Omental fat pad (tissue), 4 donors: Measurements from ENCODE around the gene COL23A1. TPM values are rescaled to one million over a fixed set of nuclear protein-coding genes. Genes with fewer than 3 reads are reported as not detected.

Experiments
- ATAC-seq: fragments of 150-250 bp; one replicate; pipeline ENCODE4 v1.9.1; 2016; ENCODE audit warnings: mild to moderate bottlenecking, moderate library complexity; ENCODE audit not compliant: low FRiP score
- DNase-seq: peaks from one replicate; pipeline ENCODE4 v3.0.0-alpha.2; 2019; ENCODE audit warnings: low spot score
- CTCF ChIP-seq, 3 donors: fragments of 450-650 bp; IDR thresholded peaks; one replicate each; pipeline ENCODE4 v1.5.1; 2016 to 2017; ENCODE audit warnings: antibody characterized with exemption in 3 of 3, mild to moderate bottlenecking in 3 of 3, moderate library complexity in 2 of 3
- total RNA-seq, 4 donors: library from RNA; depleted of rRNA; stranded (reverse); fragments of >200 nt; gene quantifications; one replicate each; pipeline ENCODE4 v1.1.0, GENCODE V29; 2016

COL23A1 gene
- total RNA-seq, 4 donors from 2014 or later: 0.12 to 1.0 (median 0.49) TPM

DNA sequence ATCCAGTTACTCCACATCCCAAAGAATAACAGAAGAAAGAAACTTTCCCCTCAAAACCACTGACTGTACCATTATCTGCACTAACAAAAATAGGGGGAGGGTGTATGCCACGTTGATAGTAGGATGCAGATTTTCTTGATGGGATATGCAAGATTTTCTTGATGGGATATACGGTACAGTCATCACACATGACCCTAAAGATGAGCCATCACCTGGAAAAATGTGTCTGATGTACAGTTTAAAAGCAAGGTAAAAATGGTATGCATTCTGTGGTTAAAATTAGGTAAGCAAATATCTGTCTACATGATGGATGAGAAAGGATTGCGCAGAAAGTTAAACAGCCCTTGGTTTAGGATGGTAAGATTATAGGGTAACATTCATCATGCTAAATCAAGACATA lies 8.6 kb downstream of the COL23A1 start:
- DNase-seq (no peak), ATAC-seq (no peak)
- TF ChIP-seq CTCF (IDR thresholded peaks at IDR 0.05): no peak

DNA sequence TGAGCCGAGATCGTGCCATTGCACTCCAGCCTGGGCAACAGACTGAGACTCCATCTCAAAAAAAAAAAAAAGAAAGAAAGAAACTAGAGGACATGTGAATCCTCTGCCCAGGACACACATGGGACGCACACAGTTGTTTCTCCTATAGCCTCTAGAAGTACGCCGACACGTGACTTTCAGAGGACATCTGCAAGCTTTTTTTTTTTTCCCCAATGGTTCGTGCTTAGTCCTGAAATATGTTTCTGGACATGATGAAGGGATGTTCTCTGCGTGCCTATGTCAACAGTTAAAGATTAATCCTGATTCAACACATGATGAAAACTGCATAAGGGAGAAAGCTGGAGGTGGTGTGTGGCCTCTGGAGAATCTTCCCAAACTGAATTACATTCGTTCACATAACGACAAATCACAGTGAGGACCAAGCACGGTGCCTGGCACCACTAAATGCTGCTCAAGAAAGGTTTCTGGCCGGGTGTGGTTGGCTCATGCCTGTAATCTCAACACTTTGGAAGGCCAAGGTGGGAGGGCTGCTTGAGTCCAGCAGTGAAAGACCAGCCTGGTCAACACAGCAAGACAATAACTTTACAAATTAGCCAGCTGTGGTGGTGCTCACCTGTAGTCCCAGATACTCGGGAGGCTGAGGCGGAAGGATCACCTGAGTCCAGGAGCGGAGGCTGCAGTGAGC lies 9.8 kb downstream of the COL23A1 start:
- ATAC-seq: no peak
- no peak for TF ChIP-seq CTCF (IDR thresholded peaks at IDR 0.05)
- DNase-seq: no peak

DNA sequence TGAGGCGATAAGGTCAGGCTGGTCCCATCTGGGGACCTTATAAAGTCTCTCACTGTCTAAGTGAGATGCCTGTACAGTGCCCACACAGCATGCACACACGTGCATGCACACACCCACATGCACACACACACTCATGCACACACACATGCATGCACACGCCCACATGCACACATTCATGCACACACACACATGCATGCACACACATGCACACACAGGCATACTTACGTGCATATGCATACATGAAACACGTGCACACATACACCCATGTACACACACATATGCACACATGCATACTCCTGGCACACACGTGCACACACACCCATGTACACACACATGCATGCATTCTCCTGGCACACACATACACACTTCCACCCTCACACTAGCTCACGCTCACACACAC lies 12.2 kb downstream of the COL23A1 start:
- no peak for DNase-seq
- no peak for ATAC-seq
- TF ChIP-seq CTCF (IDR thresholded peaks at IDR 0.05): no peak

DNA sequence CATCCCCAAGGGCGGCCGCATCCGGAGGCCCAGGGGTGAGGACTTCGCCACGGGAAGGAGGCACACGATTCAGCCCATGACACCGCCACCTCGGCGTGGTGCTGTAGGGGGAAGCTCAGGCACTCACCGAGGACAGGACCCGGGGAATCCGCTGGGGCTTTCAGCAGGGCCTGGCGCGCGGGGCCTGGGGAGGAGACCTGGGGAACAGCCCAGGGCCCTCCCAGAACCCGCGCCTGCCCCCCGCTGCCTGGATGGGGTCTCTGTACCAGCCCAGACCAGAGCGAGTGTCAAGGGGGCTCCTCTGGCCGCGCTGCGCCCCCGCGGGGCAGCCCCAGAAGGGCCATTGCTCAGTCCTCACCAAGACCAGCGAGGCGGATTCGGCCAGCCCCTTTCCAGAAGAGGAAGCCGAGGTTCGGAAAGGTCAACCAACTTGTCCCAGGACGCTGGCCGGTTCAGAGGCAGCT lies 12.8 kb downstream of the COL23A1 start:
- no peak for DNase-seq

DNA sequence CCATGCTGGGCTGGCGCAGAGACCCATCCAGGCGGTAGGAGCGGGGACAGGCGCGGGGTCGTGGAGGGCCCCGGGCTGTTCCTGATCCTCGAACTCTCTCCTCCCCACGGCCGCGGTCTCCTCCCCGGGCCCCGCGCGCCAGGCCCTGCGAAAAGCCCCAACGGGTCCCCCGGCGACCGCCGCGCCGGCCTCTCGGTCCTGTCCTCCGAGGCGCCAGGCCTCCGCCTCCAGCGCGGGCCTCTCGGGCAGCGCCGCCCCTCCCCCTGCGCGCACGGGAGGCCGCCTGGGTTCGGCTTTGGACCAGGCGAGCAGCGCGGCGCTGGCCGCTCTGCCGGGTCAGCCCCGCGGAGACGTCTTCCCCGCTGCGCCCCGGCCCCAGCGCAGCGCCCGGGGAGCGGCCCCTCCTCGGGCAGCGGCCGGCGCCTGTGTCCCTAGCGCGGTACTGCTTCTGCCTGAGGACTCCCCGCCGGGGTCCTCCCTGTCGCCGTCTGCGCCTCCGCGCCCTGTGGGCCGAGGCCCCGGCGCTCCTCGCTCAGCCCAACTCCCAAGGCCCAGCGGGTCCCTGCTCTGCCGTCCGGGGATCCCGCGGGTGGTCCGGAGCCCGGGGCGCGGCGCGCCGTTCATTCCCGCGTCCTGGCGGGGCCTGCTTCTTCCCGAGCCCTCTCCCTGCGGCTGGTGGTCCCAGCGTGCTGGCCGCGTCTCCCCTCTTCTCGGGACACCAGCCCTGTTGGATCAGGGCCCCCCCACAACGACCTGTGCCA lies 13.4 kb downstream of the COL23A1 start:
- TF ChIP-seq CTCF (IDR thresholded peaks at IDR 0.05): no peak
- ATAC-seq: no peak

More for the DNA sequence above, 12.8 kb downstream of the COL23A1 start:
- ATAC-seq: no peak
- no peak for TF ChIP-seq CTCF (IDR thresholded peaks at IDR 0.05)

DNA sequence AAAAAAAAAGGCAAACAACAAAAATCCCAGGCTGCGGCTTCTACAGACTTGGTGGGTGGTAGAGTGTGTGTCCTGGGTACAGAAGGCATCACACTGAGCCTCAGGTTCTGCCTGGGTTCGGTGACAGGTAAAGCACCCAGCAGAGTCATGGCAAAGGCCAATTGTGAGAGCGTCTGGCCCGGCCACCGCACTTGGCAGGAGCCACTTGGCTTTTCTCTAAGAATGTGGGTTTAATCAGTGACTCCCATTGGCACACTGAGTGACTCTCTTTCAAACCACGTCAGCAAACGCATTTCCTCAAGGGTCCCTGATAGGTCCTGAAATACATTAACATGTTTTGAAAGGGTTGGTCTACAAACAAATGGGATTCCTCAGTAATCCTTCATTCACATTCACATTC lies 17.0 kb downstream of the COL23A1 start:
- ATAC-seq (no peak), DNase-seq (no peak)
- TF ChIP-seq CTCF (IDR thresholded peaks at IDR 0.05): no peak

More for the DNA sequence above, 13.4 kb downstream of the COL23A1 start:
- no peak for DNase-seq
